NAMALWA (cell line): Measurements from ENCODE around the gene RTP3.

Experiments
- DNase-seq: peaks from one replicate; pipeline ENCODE4 v3.0.0-alpha.2; 2015; ENCODE audit warnings: low spot score

Gene RTP3

DNA sequence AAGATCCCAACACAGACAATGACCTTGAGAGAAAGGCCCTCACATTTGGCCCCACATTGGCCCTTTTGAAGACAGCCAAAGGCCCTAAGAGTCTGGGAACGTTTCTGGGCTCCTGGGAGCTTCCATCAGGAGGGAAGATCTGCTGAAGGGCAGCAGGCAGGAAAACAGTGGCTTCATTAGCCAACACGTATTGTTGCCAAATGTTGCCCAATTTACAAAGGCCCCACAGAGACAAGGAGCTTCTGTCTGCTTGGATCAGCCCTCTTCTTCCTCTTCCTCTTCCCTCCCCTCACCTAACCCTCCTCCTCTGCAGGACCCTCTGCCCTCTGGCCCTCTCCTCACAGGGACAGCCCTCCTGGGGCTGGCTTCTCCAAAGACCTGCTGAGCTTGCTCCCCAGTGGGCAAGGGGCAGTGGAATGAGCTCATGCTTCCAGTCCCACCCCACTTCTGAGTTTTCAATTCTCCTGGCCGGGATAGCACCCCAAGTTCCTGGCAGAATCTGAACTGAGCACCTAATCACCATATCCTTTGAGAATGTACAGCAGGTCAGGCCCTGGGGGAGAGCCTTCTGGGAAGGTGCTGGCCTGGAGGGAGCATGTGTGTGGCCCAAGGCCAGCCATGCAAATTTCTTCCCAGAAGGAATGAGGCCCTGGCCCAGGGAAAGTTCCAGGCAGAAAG lies 28.0 kb upstream of the RTP3 start:
- no peak for DNase-seq

DNA sequence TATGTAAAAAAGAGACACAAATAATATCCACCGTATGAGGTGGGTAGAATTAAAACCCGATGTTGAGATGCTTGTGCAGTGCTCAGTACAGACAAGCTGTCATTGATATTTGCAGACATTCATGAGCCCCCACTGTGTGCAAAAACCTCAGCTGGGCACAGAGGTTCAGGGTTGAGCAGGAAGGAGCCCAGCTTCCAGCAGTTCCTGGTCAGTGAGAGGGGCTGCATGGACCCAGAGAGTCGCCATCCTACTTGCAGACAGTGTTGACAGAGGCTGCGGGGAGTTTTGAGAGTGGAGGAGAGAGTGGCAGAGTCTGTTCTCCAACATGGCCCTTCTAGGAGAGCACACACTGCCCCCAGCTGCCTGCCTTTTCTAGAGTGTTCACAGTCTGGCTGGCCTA lies 26.9 kb upstream of the RTP3 start:
- DNase-seq = no peak

DNA sequence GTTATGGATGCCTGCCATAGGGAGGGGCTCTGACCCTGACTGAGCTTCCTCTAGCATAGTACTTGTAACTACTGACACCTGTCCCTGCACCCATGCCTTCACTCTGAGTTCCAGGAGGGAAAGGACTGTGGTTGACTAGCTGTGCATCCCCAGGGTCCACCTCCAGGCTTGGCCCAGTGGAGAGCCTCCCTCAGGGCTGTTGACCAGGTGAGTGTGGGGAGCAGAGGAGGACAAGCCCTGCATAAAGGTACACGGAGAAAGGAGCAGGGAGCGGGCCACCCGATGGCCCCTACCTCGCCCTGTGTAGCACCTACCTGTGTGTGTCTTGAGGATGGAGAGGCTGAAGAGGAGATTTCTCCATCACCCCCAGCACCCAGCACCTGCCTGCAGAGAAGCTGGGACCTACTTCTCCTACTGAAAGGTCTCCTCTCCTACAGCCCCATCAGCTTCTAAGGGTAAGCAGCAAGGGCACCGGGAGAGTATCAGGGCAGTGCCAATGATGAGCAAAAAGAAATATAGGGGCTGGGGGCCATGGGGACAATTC lies 26.3 kb upstream of the RTP3 start:
- no peak for DNase-seq

DNA sequence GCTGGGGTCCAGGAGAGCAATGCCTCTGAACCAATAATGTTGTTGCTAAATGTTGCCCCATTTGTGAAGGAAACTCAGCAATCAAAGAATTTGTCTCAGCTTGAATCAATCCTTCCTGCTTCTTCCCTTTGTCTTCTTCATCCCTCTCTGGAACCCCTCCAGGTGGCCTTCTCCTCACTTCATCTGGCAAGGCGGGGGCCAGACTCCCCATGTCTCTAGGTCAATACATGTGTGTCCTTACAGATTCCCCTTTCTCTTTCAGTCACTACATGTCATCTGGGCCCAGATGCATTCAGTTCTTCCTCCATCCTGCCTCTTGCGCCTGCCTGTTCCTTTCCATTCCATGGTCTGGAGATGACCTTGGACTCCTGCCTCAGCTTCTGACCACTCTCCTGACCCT lies 25.0 kb upstream of the RTP3 start:
- no peak for DNase-seq

DNA sequence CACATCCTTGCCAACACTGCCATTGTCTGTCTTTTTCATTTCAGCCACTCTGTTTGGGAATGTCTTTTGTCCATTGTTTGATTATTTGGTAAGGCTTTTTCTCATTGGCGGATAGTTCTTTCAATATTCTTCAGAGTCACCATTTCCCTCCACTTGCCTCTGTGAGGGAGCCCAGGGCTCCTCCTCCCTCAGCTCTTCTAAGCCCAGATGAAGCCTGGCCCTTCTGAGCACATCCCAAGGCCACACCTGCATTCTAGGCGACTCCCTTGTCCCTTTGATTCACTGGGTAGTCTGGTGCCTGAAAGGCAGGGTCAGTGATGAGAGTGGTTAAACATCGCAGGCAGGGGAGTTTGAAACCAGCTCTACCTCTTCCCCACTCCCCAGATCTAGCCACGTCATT lies 20.6 kb upstream of the RTP3 start:
- DNase-seq = no peak

DNA sequence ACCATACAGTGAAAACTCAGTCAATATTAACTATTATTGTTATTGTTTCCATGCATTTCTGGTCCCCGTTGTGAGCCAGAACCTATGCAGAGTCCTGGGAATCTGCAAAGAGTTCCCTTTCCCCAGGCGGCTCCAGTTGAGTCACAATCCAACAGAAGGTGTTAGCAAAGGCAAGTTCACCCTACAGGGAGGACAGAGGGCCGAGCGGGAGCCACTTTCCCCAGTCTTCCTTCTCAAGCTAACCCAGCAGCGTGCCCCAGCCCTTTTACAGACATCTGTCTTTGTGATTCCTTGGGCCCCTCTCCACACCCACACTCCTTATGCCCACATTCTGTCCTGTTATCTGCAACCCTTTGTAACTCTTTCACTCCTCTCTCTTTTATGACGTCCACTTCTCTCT lies 20.0 kb upstream of the RTP3 start:
- DNase-seq = no peak

DNA sequence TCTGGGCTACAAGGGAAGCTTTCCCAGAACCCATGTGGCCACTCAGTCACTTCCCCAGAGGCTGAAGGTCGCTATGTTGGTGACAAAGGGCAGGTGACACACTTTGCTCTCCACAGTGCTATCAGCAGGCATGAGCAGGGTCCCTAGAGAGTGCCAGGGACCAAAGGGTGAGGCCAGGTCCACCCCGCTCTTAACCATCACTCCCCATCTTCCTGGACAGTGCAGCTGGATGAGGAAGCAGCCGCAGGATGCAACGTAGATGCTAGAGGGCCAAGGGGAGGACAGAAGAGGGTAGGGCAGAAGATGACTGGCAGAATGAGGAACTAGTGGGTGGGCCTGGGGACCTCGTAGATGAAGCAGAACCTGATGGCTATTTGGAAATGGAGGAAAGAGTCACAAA lies 19.4 kb upstream of the RTP3 start:
- DNase-seq = no peak

DNA sequence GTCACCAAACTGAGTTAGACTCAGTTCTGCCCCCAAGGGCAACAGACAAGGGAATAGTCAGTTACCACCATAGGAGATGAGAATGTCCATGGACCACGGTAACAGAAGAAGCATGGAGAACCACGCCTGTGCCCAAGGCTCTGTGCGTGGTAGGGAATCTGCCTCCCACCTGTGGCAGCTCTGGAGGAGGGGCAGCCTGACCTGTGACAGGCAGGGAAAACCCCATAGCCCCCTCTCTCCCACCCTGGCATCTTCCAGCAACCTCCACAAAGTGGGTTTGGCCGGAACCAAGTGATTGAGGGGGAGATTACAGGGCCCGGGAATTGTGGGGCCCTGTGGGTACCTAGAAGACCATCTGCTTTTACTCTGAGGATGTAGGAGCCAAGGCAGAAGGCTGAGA lies 18.8 kb upstream of the RTP3 start:
- DNase-seq = no peak

DNA sequence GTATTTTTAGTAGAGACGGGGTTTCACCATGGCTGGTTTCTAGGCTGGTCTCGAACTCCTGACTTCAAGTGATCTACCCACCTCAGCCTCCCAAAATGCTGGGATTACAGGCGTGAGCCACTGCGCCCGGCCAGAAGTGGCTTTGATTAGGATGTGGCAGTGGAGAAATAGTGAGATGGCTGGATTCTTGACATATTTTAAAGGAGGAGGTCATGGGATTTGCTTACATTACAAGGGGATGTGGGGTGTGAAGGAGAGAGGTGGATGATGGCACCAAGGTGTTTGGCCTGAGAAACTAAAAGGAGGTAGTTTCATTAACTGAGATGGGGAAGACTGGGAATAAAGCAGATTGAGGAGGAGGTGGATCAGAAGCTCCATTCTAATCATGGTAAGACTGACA lies 18.1 kb upstream of the RTP3 start:
- no peak for DNase-seq

DNA sequence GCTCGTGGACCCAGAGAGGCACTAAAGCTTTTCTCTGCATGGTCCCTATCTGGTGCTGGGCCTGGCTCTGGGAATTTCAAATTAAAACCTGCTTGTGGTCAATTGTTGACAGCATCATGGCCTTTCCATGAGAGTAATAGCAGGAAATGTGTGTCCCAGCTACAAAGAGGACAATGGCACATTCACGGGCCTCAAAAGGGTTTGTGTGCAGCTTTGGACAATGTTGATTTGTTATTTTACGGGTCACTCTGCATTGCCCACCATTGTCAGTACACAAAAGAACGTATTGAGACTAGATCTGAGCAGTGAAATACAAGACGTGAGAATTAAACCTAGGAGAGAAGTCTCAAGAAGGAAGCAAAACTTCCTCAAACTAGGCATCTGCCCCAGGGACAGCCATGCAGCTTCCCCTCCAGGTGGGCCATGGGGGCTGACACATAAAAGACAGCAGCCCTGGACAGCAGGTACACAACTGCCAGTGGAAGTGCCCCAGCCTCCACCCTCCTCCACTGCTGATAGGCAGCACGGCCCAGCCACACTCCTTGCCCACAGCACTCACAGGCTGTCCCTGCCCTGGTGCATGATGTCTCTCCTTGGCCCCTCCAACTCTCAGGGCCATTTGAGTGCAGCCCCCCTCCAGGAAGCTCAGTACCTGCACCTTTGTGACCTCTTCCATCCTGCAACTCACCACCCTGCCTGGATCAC lies 17.1 kb upstream of the RTP3 start:
- DNase-seq = no peak

DNA sequence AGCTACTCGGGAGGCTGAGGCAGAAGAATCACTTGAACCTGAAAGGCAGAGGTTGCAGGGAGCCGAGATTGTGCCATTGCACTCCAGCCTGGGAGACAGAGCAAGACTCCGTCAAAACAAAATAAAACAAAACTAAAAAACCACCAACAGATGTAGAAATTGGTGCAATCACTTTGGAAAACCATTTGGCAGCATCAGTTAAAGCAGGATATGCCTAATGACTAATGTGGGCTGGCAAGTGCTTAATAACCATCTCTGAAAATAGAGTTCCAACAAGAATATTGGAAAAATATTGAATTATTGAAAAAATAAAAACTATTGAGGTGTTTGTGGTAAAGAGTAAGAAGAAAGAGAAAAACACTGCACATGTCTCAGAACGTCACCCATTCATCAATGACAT lies 16.1 kb upstream of the RTP3 start:
- DNase-seq = no peak

DNA sequence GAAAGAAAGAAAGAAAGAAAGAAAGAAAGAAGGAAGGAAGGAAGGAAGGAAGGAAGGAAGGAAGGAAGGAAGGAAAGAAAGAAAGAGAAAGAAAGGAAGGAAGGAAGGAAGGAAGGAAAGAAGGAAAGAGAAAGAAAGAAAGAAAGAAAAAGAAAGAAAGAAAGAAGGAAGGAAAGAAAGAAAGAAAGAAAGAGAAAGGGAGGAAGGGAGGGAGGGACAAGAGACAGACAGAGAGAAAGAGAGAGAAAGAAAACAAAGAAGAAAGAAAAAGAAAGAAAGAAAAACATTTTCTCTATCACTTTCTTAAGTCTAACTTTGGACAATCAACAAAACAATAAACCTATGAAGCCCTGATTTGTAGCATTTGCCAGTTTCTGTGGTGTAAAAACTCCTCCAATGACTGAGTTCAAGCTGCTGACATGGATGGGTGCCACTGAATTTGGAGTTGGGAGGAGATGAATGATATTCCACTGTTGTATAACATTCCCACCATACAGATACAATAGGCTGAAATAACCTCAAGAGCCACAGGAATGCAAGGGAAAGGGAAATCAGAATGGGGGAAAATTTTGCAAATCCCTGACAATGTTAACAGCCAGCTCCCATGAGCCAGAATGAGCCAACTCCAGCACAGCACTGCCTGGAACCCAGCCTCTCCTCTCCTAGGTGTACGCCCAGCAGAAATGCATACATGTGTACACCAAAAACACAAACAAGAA lies 15.0 kb upstream of the RTP3 start:
- DNase-seq = no peak

DNA sequence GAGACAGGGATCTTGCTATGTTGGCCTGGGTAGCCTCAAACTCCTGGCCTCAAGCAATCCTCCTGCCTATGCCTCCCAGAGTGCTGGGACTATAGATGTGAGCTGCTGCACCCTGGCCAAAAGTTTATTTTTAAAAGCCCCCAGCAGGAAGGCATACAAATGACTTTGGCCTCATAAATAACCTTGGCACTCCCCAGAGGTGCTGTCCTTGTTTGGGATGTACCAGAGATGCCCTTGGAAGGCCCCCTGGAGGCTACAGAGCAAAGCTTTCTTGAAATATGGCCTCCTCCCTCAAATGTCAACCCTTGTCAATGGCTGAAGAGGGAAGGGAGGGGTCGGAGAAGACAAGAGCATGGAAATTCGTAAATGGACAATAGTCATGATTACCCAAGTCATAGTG lies 14.0 kb upstream of the RTP3 start:
- no peak for DNase-seq

DNA sequence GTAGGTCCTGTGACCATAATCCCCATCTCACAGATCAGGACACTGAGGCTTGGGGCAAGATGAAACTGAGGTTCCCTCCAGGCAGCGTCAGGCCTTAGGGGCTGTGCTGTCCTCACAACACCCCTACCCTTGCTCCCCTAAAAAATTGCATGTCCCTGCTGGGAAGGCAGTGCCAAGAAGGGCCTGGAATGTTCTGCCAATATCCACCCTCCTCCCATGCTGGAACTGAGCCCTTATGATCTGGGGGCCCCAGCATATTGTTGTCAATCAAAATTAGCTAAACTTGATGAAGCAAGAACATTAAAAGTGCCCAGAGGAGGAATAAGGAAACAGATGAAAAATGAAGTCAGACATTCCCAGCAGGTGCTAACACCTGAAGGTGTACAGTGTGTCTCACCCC lies 13.4 kb upstream of the RTP3 start:
- DNase-seq = no peak

DNA sequence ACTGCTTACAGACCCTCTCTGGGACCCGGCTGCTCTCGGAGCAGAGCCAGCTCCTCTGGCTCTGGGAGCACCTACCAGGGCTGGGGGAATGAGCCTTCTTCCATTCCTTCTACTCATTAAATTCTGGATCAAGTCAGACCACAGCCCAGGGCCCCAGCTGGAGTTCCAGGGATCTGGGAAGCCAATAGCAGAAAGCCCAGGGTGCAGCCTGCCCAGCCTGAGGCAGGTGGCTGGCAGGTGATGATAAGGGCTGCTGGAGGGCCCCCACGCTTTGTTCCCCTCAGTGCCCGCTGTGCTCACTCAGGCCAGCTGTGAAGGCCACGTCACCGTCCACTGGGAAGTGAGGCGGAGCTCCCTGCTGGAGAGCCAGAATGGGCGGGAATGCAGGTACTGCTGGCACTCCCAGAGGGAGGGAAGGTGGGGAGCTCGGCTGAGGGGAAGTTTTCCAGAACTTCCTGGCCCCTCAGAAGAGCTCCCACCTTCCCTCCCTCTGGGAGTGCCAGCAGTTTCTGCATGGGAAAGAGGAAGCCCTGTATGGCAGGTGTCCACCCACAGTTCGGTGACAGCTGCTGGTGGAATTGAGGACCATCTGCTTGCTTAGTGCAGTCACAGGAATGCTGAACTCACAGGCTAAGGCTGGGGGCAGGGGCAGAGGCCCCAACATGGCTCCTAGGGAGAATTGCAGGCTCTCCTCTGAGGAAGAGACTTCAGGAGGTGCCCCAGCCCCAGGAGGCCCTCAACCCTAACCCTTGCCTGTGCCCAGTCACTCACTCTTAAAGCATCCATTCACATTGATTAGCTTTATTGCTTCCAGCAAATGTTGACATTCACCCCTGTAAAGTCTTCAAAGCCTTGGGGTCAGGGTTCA lies 12.6 kb upstream of the RTP3 start:
- DNase-seq = no peak

DNA sequence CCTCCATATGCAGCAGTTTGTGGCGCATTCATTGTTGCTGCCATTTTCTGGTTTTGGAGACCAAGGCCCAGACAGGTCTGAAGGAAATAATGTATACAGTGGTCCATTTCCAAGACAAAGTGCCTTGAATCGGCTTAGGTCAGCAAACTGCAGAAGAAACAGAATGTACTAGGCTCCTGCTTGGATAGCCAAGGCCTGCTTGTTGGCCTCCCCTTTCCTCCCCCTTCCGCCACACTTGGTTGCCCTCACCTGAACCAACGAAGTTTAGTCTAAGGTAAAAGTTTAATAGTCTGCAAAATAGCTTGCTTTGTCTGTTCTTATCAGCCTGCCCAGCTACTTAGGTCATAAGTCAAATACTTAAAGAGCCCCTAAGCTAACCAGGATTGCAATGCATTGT lies 12.0 kb upstream of the RTP3 start:
- no peak for DNase-seq

DNA sequence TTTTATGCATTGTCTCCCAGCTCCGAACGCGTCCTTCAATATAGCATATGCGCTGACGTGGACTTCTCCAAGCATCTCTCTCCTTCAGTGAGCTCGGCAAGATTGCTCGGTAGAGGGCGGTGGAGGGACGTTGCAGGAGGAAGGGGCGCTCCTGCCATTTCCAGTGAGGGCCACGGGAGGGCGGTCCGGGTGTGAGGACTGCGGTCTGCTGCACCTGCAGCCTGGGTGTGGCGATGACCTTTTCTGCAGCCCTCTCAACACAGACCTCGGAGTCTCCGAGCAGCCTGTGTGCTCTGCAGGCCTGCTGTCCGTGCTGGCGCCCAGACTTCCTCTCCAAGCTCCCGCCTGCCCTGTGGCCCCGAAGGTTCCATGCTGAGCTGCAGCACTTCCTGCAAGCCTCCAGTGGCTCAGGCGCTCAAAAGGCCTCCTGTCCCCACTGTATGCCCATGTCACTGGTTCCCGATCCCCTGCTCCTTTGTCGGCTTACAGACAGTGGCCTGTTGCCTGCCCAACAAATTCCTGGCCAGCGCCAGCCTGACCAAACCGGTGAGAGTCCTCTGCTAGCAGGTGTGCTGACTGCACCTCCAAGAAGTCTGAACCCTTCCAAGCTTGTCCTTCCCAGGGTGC lies 8.9 kb upstream of the RTP3 start:
- peak; percentile 88 for DNase-seq

DNA sequence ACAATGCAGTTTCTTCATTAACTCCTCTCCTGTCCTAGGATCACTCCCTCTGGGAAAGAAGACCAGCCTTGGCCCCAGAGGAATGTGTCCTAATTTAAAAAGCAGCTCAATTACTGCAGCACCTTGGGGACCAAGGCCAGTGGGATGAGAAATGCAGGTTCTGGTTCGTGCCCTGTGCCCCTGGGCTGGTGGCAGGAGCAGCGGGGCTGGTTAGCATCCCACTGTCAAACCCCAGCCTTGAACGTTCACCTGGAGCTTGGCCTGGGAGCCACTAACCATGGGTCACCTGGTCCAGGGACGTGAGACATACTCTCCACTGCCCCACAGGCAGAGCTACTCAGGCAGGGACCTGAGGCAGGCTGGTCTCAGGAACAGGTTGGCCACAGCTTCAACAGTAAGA lies 8.4 kb upstream of the RTP3 start:
- DNase-seq = no peak

DNA sequence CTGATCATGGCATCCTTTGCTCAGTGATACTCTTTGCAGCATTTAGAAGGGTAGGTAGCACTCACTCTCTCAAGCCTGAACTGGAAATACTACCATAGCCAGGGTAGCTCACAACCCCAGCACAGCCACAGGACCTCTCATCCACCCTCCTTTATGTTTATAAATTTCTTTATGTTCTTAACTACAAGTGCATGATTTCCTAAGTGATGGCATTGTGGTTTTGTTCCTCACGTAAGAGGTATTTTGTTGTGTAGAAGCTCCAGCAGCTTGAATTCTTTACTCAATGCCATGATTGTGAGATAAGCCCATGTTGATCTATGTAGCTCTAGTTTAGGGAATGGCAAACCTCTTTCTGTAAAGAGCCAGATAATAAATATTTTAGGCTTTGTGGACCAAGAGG lies 7.9 kb upstream of the RTP3 start:
- no peak for DNase-seq

DNA sequence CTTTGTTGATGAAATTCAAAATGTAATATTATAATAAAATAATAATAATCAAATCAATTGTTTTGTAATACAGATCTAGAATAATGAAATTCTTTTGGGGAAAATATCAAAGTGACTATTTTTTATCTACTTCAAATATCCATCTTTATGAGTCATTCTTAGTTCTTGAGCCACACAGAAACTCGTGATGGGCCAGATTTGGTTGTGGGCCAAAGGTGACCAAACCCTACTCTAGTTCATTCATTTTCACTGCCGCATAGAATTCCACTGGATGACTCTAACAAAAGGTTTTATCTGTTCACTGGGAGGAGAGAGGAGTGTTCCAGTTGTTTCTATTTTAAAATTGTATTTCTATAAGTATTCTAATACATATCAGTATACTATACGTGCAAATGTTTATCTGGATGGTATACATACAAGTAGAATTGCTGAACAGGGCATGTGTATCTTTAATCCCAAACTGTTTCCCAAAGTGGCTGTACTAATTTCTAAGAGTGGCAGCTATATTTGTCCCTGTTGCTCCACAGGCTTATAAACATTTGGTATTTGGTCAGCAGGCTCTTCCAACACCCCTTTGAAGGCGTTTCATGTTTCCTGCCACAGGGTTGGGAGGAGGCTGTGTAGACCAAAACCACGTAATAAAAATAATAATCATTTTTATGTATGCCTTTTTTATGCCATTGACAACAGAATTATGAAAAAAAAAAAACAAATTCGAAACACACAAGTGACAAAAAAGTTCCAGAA lies 7.3 kb upstream of the RTP3 start:
- DNase-seq = no peak
